ENCODE results near the gene TINCR. TPM values are rescaled to one million over a fixed set of nuclear protein-coding genes. Genes with fewer than 3 reads are reported as not detected.

The TINCR gene
- polyA plus RNA-seq, 2 donors: 43.1 to 59.7 TPM

- Histone ChIP-seq H3K36me3 (ENCODE audit: control insufficient read depth in 2 of 2, insufficient read depth in 2 of 2, low read length in 1 of 2) (peaks cover 0 to 7% of the 10 kb centered on the region in 2 donors), H3K9me3 (ENCODE audit: control insufficient read depth in 2 of 2, insufficient read depth in 1 of 2, low read depth in 1 of 2, low read length in 1 of 2) (no peaks in the 10 kb centered on the region), H3K27ac (ENCODE audit: low read depth in 2 of 2, low read length in 1 of 2) (no peak overlapping the region), H3K4me3 (ENCODE audit: low read depth in 1 of 2, low read length in 2 of 2) (no peak overlapping the region), H3K4me1 (ENCODE audit: control insufficient read depth in 2 of 2, insufficient read depth in 2 of 2, low read length in 1 of 2) (no peaks in the 10 kb centered on the region), H3K27me3 (ENCODE audit: control insufficient read depth in 1 of 2, insufficient read depth in 2 of 2, low read length in 2 of 2) (no peaks in the 10 kb centered on the region)
- WGBS, 2 donors: 94 to 95% methylated on average over 7 of the region's 7 CpGs
These were observed 11.9 kb upstream of the TINCR start for GRCh38 chr19:5579697-5580096.

GRCh38 chr19:5579286-5579685 is 11.5 kb upstream of the TINCR start:
- H3K36me3 ChIP-seq (ENCODE audit: control insufficient read depth in 2 of 2, insufficient read depth in 2 of 2, low read length in 1 of 2): peaks cover 0 to 7% of the 10 kb centered on the region in 2 donors
- H3K4me1 ChIP-seq (ENCODE audit: control insufficient read depth in 2 of 2, insufficient read depth in 2 of 2, low read length in 1 of 2): no peaks in the 10 kb centered on the region
- no peaks in the 10 kb centered on the region for H3K27me3 ChIP-seq (ENCODE audit: control insufficient read depth in 1 of 2, insufficient read depth in 2 of 2, low read length in 2 of 2)
- no peak overlapping the region for H3K4me3 ChIP-seq (ENCODE audit: low read depth in 1 of 2, low read length in 2 of 2)
- H3K27ac ChIP-seq (ENCODE audit: low read depth in 2 of 2, low read length in 1 of 2): no peak overlapping the region
- no peaks in the 10 kb centered on the region for H3K9me3 ChIP-seq (ENCODE audit: control insufficient read depth in 2 of 2, insufficient read depth in 1 of 2, low read depth in 1 of 2, low read length in 1 of 2)
- WGBS, 2 donors: 92 to 93% methylated on average over 6 of the region's 6 CpGs

- Histone ChIP-seq H3K27ac (ENCODE audit: low read depth in 2 of 2, low read length in 1 of 2) (peak overlapping the region; percentile 69 to 94), H3K4me3 (ENCODE audit: low read depth in 1 of 2, low read length in 2 of 2) (peak overlapping the region; percentile 13 to 31)
- WGBS, 2 donors: 17 to 22% methylated on average over 28 of the region's 28 CpGs
These were observed 10.5 kb upstream of the TINCR start for GRCh38 chr19:5578097-5578846.

GRCh38 chr19:5575590-5575989 is 7.8 kb upstream of the TINCR start:
- Histone ChIP-seq H3K4me3 (ENCODE audit: low read depth in 1 of 2, low read length in 2 of 2) (no peak overlapping the region), H3K36me3 (ENCODE audit: control insufficient read depth in 2 of 2, insufficient read depth in 2 of 2, low read length in 1 of 2) (no peaks in the 10 kb centered on the region), H3K9me3 (ENCODE audit: control insufficient read depth in 2 of 2, insufficient read depth in 1 of 2, low read depth in 1 of 2, low read length in 1 of 2) (no peaks in the 10 kb centered on the region), H3K4me1 (ENCODE audit: control insufficient read depth in 2 of 2, insufficient read depth in 2 of 2, low read length in 1 of 2) (no peaks in the 10 kb centered on the region), H3K27me3 (ENCODE audit: control insufficient read depth in 1 of 2, insufficient read depth in 2 of 2, low read length in 2 of 2) (no peaks in the 10 kb centered on the region), H3K27ac (ENCODE audit: low read depth in 2 of 2, low read length in 1 of 2) (no peak overlapping the region)
- 60 to 67% methylated on average over 6 of the region's 6 CpGs for WGBS, 2 donors

More at GRCh38 chr19:5578097-5578846, 10.5 kb upstream of the TINCR start:
- Histone ChIP-seq H3K27me3 (ENCODE audit: control insufficient read depth in 1 of 2, insufficient read depth in 2 of 2, low read length in 2 of 2) (no peaks in the 10 kb centered on the region), H3K4me1 (ENCODE audit: control insufficient read depth in 2 of 2, insufficient read depth in 2 of 2, low read length in 1 of 2) (no peaks in the 10 kb centered on the region), H3K36me3 (ENCODE audit: control insufficient read depth in 2 of 2, insufficient read depth in 2 of 2, low read length in 1 of 2) (peaks cover 0 to 7% of the 10 kb centered on the region in 2 donors), H3K9me3 (ENCODE audit: control insufficient read depth in 2 of 2, insufficient read depth in 1 of 2, low read depth in 1 of 2, low read length in 1 of 2) (no peaks in the 10 kb centered on the region)

GRCh38 chr19:5572556-5573286 is 5.0 kb upstream of the TINCR start:
- H3K4me3 ChIP-seq (ENCODE audit: low read depth in 1 of 2, low read length in 2 of 2): no peak overlapping the region
- peak overlapping the region; percentile 27 to 76 for H3K27ac ChIP-seq (ENCODE audit: low read depth in 2 of 2, low read length in 1 of 2)
- no peaks in the 10 kb centered on the region for H3K27me3 ChIP-seq (ENCODE audit: control insufficient read depth in 1 of 2, insufficient read depth in 2 of 2, low read length in 2 of 2)
- H3K36me3 ChIP-seq (ENCODE audit: control insufficient read depth in 2 of 2, insufficient read depth in 2 of 2, low read length in 1 of 2): no peaks in the 10 kb centered on the region
- no peaks in the 10 kb centered on the region for H3K9me3 ChIP-seq (ENCODE audit: control insufficient read depth in 2 of 2, insufficient read depth in 1 of 2, low read depth in 1 of 2, low read length in 1 of 2)
- 68 to 72% methylated on average over 14 of the region's 14 CpGs for WGBS, 2 donors
- no peaks in the 10 kb centered on the region for H3K4me1 ChIP-seq (ENCODE audit: control insufficient read depth in 2 of 2, insufficient read depth in 2 of 2, low read length in 1 of 2)

GRCh38 chr19:5571777-5572176 is 4.0 kb upstream of the TINCR start:
- Histone ChIP-seq H3K27ac (ENCODE audit: low read depth in 2 of 2, low read length in 1 of 2) (no peak overlapping the region), H3K27me3 (ENCODE audit: control insufficient read depth in 1 of 2, insufficient read depth in 2 of 2, low read length in 2 of 2) (no peaks in the 10 kb centered on the region), H3K4me3 (ENCODE audit: low read depth in 1 of 2, low read length in 2 of 2) (no peak overlapping the region), H3K4me1 (ENCODE audit: control insufficient read depth in 2 of 2, insufficient read depth in 2 of 2, low read length in 1 of 2) (no peaks in the 10 kb centered on the region), H3K36me3 (ENCODE audit: control insufficient read depth in 2 of 2, insufficient read depth in 2 of 2, low read length in 1 of 2) (no peaks in the 10 kb centered on the region), H3K9me3 (ENCODE audit: control insufficient read depth in 2 of 2, insufficient read depth in 1 of 2, low read depth in 1 of 2, low read length in 1 of 2) (no peaks in the 10 kb centered on the region)
- 94 to 96% methylated on average over 3 of the region's 3 CpGs for WGBS, 2 donors

GRCh38 chr19:5567970-5568407 is 236 bp upstream of the TINCR start:
- no peaks in the 10 kb centered on the region for H3K36me3 ChIP-seq (ENCODE audit: control insufficient read depth in 2 of 2, insufficient read depth in 2 of 2, low read length in 1 of 2)
- H3K4me1 ChIP-seq (ENCODE audit: control insufficient read depth in 2 of 2, insufficient read depth in 2 of 2, low read length in 1 of 2): peaks cover 0 to 9% of the 10 kb centered on the region in 2 donors
- 15 to 20% methylated on average over 27 to 40 of the region's 40 CpGs for WGBS, 2 donors
- peak overlapping the region; percentile 81 to 82 for H3K4me3 ChIP-seq (ENCODE audit: low read depth in 1 of 2, low read length in 2 of 2)
- no peaks in the 10 kb centered on the region for H3K27me3 ChIP-seq (ENCODE audit: control insufficient read depth in 1 of 2, insufficient read depth in 2 of 2, low read length in 2 of 2)
- peak overlapping the region; percentile 30 to 78 for H3K27ac ChIP-seq (ENCODE audit: low read depth in 2 of 2, low read length in 1 of 2)
- H3K9me3 ChIP-seq (ENCODE audit: control insufficient read depth in 2 of 2, insufficient read depth in 1 of 2, low read depth in 1 of 2, low read length in 1 of 2): peaks cover 0 to 4% of the 10 kb centered on the region in 2 donors

- 65 to 71% methylated on average over 7 of the region's 7 CpGs for WGBS, 2 donors
- H3K27me3 ChIP-seq (ENCODE audit: control insufficient read depth in 1 of 2, insufficient read depth in 2 of 2, low read length in 2 of 2): no peaks in the 10 kb centered on the region
These were observed 2.8 kb downstream of the TINCR start for GRCh38 chr19:5564930-5565329.

GRCh38 chr19:5563935-5564612 is 3.7 kb downstream of the TINCR start:
- peak overlapping the region in 1 of 2 donors; percentile 47 for H3K27ac ChIP-seq (ENCODE audit: low read depth in 2 of 2, low read length in 1 of 2)
- H3K36me3 ChIP-seq (ENCODE audit: control insufficient read depth in 2 of 2, insufficient read depth in 2 of 2, low read length in 1 of 2): peaks cover 3 to 7% of the 10 kb centered on the region in 2 donors
- H3K9me3 ChIP-seq (ENCODE audit: control insufficient read depth in 2 of 2, insufficient read depth in 1 of 2, low read depth in 1 of 2, low read length in 1 of 2): peaks cover 4 to 14% of the 10 kb centered on the region in 2 donors
- 26 to 32% methylated on average over 14 of the region's 14 CpGs for WGBS, 2 donors
- no peaks in the 10 kb centered on the region for H3K27me3 ChIP-seq (ENCODE audit: control insufficient read depth in 1 of 2, insufficient read depth in 2 of 2, low read length in 2 of 2)
- peaks cover 0 to 15% of the 10 kb centered on the region in 2 donors for H3K4me1 ChIP-seq (ENCODE audit: control insufficient read depth in 2 of 2, insufficient read depth in 2 of 2, low read length in 1 of 2)
- peak overlapping the region in 1 of 2 donors; percentile 25 for H3K4me3 ChIP-seq (ENCODE audit: low read depth in 1 of 2, low read length in 2 of 2)

More at GRCh38 chr19:5564930-5565329, 2.8 kb downstream of the TINCR start:
- Histone ChIP-seq H3K4me1 (ENCODE audit: control insufficient read depth in 2 of 2, insufficient read depth in 2 of 2, low read length in 1 of 2) (peaks cover 0 to 12% of the 10 kb centered on the region in 2 donors), H3K9me3 (ENCODE audit: control insufficient read depth in 2 of 2, insufficient read depth in 1 of 2, low read depth in 1 of 2, low read length in 1 of 2) (peaks cover 4 to 14% of the 10 kb centered on the region in 2 donors), H3K4me3 (ENCODE audit: low read depth in 1 of 2, low read length in 2 of 2) (peak overlapping the region; percentile 81 to 82), H3K36me3 (ENCODE audit: control insufficient read depth in 2 of 2, insufficient read depth in 2 of 2, low read length in 1 of 2) (peaks cover 3 to 7% of the 10 kb centered on the region in 2 donors), H3K27ac (ENCODE audit: low read depth in 2 of 2, low read length in 1 of 2) (no peak overlapping the region)

All from esophagus (tissue), 2 donors.